Glutamatergic neuron (in vitro differentiated cells): ENCODE measurements around the gene TBC1D22A. TPM values are rescaled to one million over a fixed set of nuclear protein-coding genes. Genes with fewer than 3 reads are reported as not detected.

ENCODE experiments used
- DNase-seq: peaks from one replicate; pipeline ENCODE4 v3.0.0; 2022
- H3K27ac Mint-ChIP-seq: one replicate; pipeline ENCODE4 v1.8.0; 2020; ENCODE audit warnings: mild to moderate bottlenecking, mixed read lengths, inconsistent platforms; ENCODE audit not compliant: unreplicated experiment
- H3K27me3 Mint-ChIP-seq: one replicate; pipeline ENCODE4 v1.8.0; 2020; ENCODE audit warnings: mild to moderate bottlenecking, moderate library complexity, mixed read lengths, inconsistent platforms; ENCODE audit not compliant: unreplicated experiment
- H3K36me3 Mint-ChIP-seq: one replicate; pipeline ENCODE4 v1.8.0; 2020; ENCODE audit warnings: mild to moderate bottlenecking, mixed read lengths, inconsistent platforms; ENCODE audit not compliant: unreplicated experiment
- H3K4me1 Mint-ChIP-seq: one replicate; pipeline ENCODE4 v1.8.0; 2020; ENCODE audit warnings: mild to moderate bottlenecking, low read depth, mixed read lengths, inconsistent platforms; ENCODE audit not compliant: unreplicated experiment
- H3K4me3 Mint-ChIP-seq: one replicate; pipeline ENCODE4 v1.8.0; 2020; ENCODE audit warnings: mild to moderate bottlenecking, mixed read lengths, inconsistent platforms; ENCODE audit not compliant: unreplicated experiment
- H3K9me3 Mint-ChIP-seq: one replicate; pipeline ENCODE4 v1.8.0; 2020; ENCODE audit warnings: mild to moderate bottlenecking, moderate library complexity, mixed read lengths, inconsistent platforms; ENCODE audit not compliant: unreplicated experiment
- total RNA-seq: library from RNA; stranded (reverse); fragmentation: NEBNext Ultra II Directional; extraction: Animal tissue kit (Norgen Biotek cat#: 25700); gene quantifications from one replicate; pipeline ENCODE4 v1.2.1, GENCODE V29; 2021; ENCODE audit not compliant: unreplicated experiment
- TF ChIP-seq, protein P1 (sequence below): fragments of 200-600 bp; sonication (generic); IDR thresholded peaks from one replicate; pipeline ENCODE4 v1.5.0; 2021; ENCODE audit not compliant: partially characterized antibody, unreplicated experiment

Gene TBC1D22A
- total RNA-seq, 1 donor from 2014 or later = 23.0 TPM

DNA sequence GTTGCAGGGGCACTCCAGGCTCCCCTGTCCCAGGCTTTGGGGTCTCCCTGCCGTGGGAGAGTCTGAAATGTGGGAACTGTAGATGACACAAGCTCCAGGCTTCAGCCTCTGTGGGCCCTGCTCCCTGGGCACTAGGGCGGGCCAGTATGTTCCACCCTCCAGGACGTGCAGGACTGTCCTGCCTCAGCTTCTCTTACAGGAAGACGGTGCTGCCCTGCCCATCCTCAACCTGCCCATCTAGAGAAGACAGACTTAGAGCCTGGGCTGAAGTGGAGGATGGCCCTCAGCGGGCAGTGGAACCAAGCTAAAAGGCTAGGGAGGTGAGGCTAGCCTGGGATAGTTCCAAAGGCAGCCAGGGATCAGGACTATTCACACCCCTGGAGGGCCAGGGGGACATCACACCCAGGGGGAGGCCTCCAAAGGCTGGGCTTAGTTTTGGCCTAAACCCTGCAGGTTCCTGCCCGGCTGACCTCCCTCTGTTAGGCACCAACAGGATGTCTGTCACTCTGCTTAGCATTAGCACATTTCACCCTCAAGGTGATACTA, 20.4 kb upstream of the TBC1D22A start:
- Mint-ChIP-seq H3K27me3 (peaks cover 4% of the 10 kb centered on the region), H3K36me3 (no peaks in the 10 kb centered on the region), H3K9me3 (peaks cover 6% of the 10 kb centered on the region), H3K4me3 (no peak overlapping the region), H3K4me1 (no peaks in the 10 kb centered on the region), H3K27ac (no peak overlapping the region)
- no peak for DNase-seq
- TF ChIP-seq, protein P1, sequence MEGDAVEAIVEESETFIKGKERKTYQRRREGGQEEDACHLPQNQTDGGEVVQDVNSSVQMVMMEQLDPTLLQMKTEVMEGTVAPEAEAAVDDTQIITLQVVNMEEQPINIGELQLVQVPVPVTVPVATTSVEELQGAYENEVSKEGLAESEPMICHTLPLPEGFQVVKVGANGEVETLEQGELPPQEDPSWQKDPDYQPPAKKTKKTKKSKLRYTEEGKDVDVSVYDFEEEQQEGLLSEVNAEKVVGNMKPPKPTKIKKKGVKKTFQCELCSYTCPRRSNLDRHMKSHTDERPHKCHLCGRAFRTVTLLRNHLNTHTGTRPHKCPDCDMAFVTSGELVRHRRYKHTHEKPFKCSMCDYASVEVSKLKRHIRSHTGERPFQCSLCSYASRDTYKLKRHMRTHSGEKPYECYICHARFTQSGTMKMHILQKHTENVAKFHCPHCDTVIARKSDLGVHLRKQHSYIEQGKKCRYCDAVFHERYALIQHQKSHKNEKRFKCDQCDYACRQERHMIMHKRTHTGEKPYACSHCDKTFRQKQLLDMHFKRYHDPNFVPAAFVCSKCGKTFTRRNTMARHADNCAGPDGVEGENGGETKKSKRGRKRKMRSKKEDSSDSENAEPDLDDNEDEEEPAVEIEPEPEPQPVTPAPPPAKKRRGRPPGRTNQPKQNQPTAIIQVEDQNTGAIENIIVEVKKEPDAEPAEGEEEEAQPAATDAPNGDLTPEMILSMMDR = no peak

DNA sequence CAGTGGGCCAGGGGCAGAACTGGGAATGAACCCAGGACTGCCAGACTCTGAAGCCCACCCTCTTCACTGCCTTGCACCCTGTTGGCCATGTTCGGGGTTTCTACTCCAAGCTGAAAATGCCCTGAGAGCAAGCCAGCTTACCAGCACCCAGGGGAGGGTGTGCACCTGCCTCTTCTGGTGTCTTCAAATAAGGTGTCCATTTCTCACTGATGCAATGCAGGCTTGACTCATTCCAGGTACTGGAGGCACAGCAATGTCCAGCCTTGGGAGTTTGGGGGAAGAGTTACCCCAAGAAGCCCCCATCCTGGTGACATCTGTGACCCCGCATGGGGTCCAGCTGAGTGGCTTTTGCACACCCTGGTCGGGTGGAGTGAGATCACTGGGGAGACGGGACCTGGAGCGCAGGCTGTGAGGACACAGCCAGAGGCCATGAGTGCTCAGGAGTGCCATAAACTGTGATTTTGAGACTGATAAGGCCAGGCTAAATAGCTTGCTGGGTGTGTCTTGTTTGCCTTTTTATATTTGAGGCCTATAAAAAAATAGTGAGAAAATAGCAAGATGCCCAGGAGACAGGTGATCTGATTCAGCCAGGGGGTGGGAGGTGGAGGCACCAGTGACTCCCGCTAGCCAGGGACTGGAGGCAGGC, 19.8 kb upstream of the TBC1D22A start:
- no peak overlapping the region for H3K27ac Mint-ChIP-seq
- DNase-seq = no peak
- no peak overlapping the region for H3K4me3 Mint-ChIP-seq
- H3K4me1 Mint-ChIP-seq = no peaks in the 10 kb centered on the region
- peaks cover 6% of the 10 kb centered on the region for H3K9me3 Mint-ChIP-seq
- peaks cover 1% of the 10 kb centered on the region for H3K27me3 Mint-ChIP-seq
- H3K36me3 Mint-ChIP-seq = no peaks in the 10 kb centered on the region
- TF ChIP-seq, protein P1 = no peak

DNA sequence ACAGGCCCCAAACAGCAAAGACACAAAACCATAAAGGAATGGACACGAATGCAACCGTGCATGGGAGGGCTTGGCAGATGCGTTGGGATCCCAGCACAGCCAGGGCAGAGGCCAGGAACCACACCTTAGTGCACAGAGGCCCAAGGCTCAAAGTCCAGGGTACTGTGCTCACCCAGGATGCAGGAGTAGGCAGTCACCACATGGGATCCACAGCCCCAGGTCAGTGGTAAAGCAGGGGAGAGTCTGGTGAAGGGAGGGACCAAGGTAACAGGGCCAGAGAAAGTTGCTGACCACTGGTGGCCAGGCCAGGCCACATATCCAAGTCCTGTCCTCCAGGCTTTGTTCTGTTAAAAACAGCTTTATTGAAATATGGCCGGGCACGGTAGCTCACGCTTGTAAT, 17.9 kb upstream of the TBC1D22A start:
- no peaks in the 10 kb centered on the region for H3K4me1 Mint-ChIP-seq
- H3K4me3 Mint-ChIP-seq = no peak overlapping the region
- no peaks in the 10 kb centered on the region for H3K36me3 Mint-ChIP-seq
- no peak for DNase-seq
- TF ChIP-seq, protein P1 = no peak
- H3K27ac Mint-ChIP-seq = no peak overlapping the region
- peaks cover 1% of the 10 kb centered on the region for H3K27me3 Mint-ChIP-seq
- peaks cover 8% of the 10 kb centered on the region for H3K9me3 Mint-ChIP-seq

DNA sequence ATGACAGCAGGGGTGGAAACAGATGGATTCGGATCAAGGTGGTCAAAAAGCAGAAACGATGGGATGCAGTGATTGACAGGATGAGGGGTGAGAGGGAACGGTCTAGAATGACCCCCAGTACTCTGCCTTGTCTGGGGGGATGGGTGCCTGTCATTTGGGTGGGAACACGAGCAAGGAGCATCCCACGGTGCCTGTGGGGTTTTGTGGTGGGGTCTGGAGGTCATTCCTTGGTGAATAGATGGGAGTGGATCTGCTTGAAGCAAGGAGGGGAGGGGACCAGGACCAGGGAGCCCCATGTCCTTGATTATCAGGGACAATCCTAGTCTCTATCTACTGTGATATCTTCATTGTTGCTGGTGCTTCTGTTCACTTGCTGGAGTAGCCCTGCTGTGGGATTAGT, 16.3 kb upstream of the TBC1D22A start:
- no peaks in the 10 kb centered on the region for H3K4me1 Mint-ChIP-seq
- H3K9me3 Mint-ChIP-seq = peaks cover 4% of the 10 kb centered on the region
- TF ChIP-seq, protein P1 = no peak
- no peak overlapping the region for H3K4me3 Mint-ChIP-seq
- H3K36me3 Mint-ChIP-seq = no peaks in the 10 kb centered on the region
- peaks cover 1% of the 10 kb centered on the region for H3K27me3 Mint-ChIP-seq
- no peak overlapping the region for H3K27ac Mint-ChIP-seq
- DNase-seq = no peak

DNA sequence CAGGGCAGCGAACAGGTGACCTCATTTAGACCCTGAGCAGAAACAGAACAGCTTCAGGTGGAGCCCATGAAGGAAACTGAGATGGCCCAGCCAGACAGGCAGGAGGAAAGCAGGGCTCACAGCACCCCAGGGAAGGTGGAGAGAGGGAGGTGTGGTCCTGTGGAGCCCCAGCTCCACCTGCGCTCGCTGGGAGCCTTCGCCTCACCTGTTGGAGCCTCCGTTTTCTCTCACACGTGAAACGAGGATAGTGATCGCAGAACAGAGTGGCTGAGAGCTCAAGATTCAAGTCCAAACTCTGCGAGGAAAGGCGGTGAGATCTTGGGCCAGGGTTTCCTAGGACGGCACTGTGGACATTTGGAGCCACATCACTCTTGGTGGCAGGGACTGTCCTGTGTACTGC, 15.8 kb upstream of the TBC1D22A start:
- H3K4me1 Mint-ChIP-seq = no peaks in the 10 kb centered on the region
- no peak for DNase-seq
- peaks cover 4% of the 10 kb centered on the region for H3K9me3 Mint-ChIP-seq
- no peak overlapping the region for H3K27ac Mint-ChIP-seq
- TF ChIP-seq, protein P1 = no peak
- H3K36me3 Mint-ChIP-seq = no peaks in the 10 kb centered on the region
- H3K4me3 Mint-ChIP-seq = no peak overlapping the region
- H3K27me3 Mint-ChIP-seq = peaks cover 1% of the 10 kb centered on the region
